ENCODE data around the gene MYOZ2. TPM values are rescaled to one million over a fixed set of nuclear protein-coding genes. Genes with fewer than 3 reads are reported as not detected.

The MYOZ2 gene
- total RNA-seq, 6 experiments from 2014 or later = 0.07 to 0.19 (median 0.12) TPM; not detected in 3

- intact Hi-C loops (cut with DNase I) = no loop called here
- Histone ChIP-seq H3K4me1 (no peaks in the 10 kb centered on the region), H3K27me3 (no peaks in the 10 kb centered on the region), H3K9me3 (no peaks in the 10 kb centered on the region), H3K27ac (no peak overlapping the region), H3K36me3 (no peaks in the 10 kb centered on the region), H3K4me3 (no peak overlapping the region)
- no peak for ATAC-seq
- DNase-seq = no peak
- TF ChIP-seq CTCF (IDR thresholded peaks at IDR 0.05) (no peak), POLR2A (IDR thresholded peaks at IDR 0.05) (no peak)
Measured at GRCh38 chr4:119227690-119228089, 92.1 kb downstream of the MYOZ2 start.

GRCh38 chr4:119228406-119228805 lies 92.8 kb downstream of the MYOZ2 start:
- Histone ChIP-seq H3K27ac (no peak overlapping the region), H3K27me3 (no peaks in the 10 kb centered on the region), H3K9me3 (no peaks in the 10 kb centered on the region), H3K4me3 (no peak overlapping the region), H3K4me1 (no peaks in the 10 kb centered on the region), H3K36me3 (no peaks in the 10 kb centered on the region)
- ATAC-seq (no peak), DNase-seq (no peak)
- intact Hi-C loops (cut with DNase I) = no loop called here
- TF ChIP-seq POLR2A (IDR thresholded peaks at IDR 0.05) = no peak
- TF ChIP-seq CTCF (IDR thresholded peaks at IDR 0.05) = no peak
- 95% methylated on average over 3 of the region's 3 CpGs for WGBS (ENCODE audit: insufficient coverage, low coverage, low lambda C conversion rate, missing lambda C conversion rate)

GRCh38 chr4:119229908-119230687 lies 94.5 kb downstream of the MYOZ2 start:
- no peaks in the 10 kb centered on the region for H3K27me3 ChIP-seq
- no peak for TF ChIP-seq POLR2A (IDR thresholded peaks at IDR 0.05)
- no peak for TF ChIP-seq CTCF (IDR thresholded peaks at IDR 0.05)
- H3K27ac ChIP-seq = no peak overlapping the region
- H3K9me3 ChIP-seq = no peaks in the 10 kb centered on the region
- H3K4me3 ChIP-seq = no peak overlapping the region
- 79% methylated on average over 4 of the region's 4 CpGs for WGBS (ENCODE audit: insufficient coverage, low coverage, low lambda C conversion rate, missing lambda C conversion rate)
- H3K4me1 ChIP-seq = no peaks in the 10 kb centered on the region
- intact Hi-C loops (cut with DNase I) = no loop called here
- ATAC-seq (peak in 3 of 4 donors; percentile 56 to 69 (median 66)), DNase-seq (no peak)
- no peaks in the 10 kb centered on the region for H3K36me3 ChIP-seq

GRCh38 chr4:119231491-119231890 lies 95.9 kb downstream of the MYOZ2 start:
- no peak overlapping the region for H3K27ac ChIP-seq
- no peaks in the 10 kb centered on the region for H3K27me3 ChIP-seq
- TF ChIP-seq POLR2A (IDR thresholded peaks at IDR 0.05) (no peak), CTCF (IDR thresholded peaks at IDR 0.05) (no peak)
- H3K36me3 ChIP-seq = no peaks in the 10 kb centered on the region
- H3K4me3 ChIP-seq = no peak overlapping the region
- ATAC-seq = no peak
- intact Hi-C loops (cut with DNase I) = no loop called here
- no peak for DNase-seq
- H3K9me3 ChIP-seq = no peaks in the 10 kb centered on the region
- 72% methylated on average over 3 of the region's 3 CpGs for WGBS (ENCODE audit: insufficient coverage, low coverage, low lambda C conversion rate, missing lambda C conversion rate)
- no peaks in the 10 kb centered on the region for H3K4me1 ChIP-seq
